Hypothalamus (tissue), 51 donors: ENCODE measurements around the gene LYRM4.
A peak's percentile ranks its signal among the peaks of the same experiment; 100 is the strongest.

ENCODE experiments used
- DNase-seq, 51 donors: peaks; one replicate each; lab custom pipeline; 2025; lab: John Stamatoyannopoulos, UW

The LYRM4 gene

GRCh38 chr6:5151360-5151954, 109.3 kb downstream of the LYRM4 start:
- DNase-seq, result peak in 1 of 51 donors; percentile 32

GRCh38 chr6:5150551-5151075, 110.1 kb downstream of the LYRM4 start:
- DNase-seq, result no peak

- DNase-seq, result no peak
Observed at GRCh38 chr6:5149891-5150290, 110.9 kb downstream of the LYRM4 start.

- no peak for DNase-seq
Observed at GRCh38 chr6:5149159-5149704, 111.5 kb downstream of the LYRM4 start.

- no peak for DNase-seq
Observed at GRCh38 chr6:5146398-5146797, 114.4 kb downstream of the LYRM4 start.

- DNase-seq, result peak in 49 of 51 donors; percentile 21 to 93 (median 69)
Observed at GRCh38 chr6:5143634-5144311, 117.0 kb downstream of the LYRM4 start.

GRCh38 chr6:5142915-5143314, 117.8 kb downstream of the LYRM4 start:
- DNase-seq, result no peak

GRCh38 chr6:5142131-5142530, 118.6 kb downstream of the LYRM4 start:
- DNase-seq, result no peak

- no peak for DNase-seq
Observed at GRCh38 chr6:5141046-5141445, 119.7 kb downstream of the LYRM4 start.

- no peak for DNase-seq
Observed at GRCh38 chr6:5139828-5140771, 120.7 kb downstream of the LYRM4 start.

GRCh38 chr6:5138995-5139827, 121.5 kb downstream of the LYRM4 start:
- no peak for DNase-seq

- DNase-seq, result no peak
Observed at GRCh38 chr6:5136851-5137250, 123.9 kb downstream of the LYRM4 start.

- no peak for DNase-seq
Observed at GRCh38 chr6:5135788-5136376, 124.9 kb downstream of the LYRM4 start.

GRCh38 chr6:5133943-5134342, 126.8 kb downstream of the LYRM4 start:
- no peak for DNase-seq

- peak in 33 of 51 donors; percentile 13 to 78 (median 36) for DNase-seq
Observed at GRCh38 chr6:5132731-5133130, 128.0 kb downstream of the LYRM4 start.

- no peak for DNase-seq
Observed at GRCh38 chr6:5130135-5130866, 130.4 kb downstream of the LYRM4 start.

- DNase-seq, result no peak
Observed at GRCh38 chr6:5128351-5128750, 132.4 kb downstream of the LYRM4 start.

- no peak for DNase-seq
Observed at GRCh38 chr6:5127106-5127687, 133.6 kb downstream of the LYRM4 start.
